Body of pancreas (tissue), 4 donors: ENCODE results near the gene SRGAP1. TPM values are rescaled to one million over a fixed set of nuclear protein-coding genes. Genes with fewer than 3 reads are reported as not detected.

ENCODE experiments used
- ATAC-seq: fragments of 150-250 bp; one replicate; pipeline ENCODE4 v1.9.1; 2016
- DNase-seq, 4 donors: peaks; one replicate each; pipeline ENCODE4 v3.0.0-alpha.2; 2019
- H3K27ac ChIP-seq, 4 donors: fragments of 200-600 bp; sonication (generic); 1 replicate in 3 of 4; 2 replicates in 1 of 4; pipeline versions ENCODE4 v1.5.1 to v1.6.1; 2016 to 2019; ENCODE audit warnings: mild to moderate bottlenecking in 1 of 4, mixed read lengths in 1 of 4, moderate library complexity in 1 of 4
- H3K27me3 ChIP-seq, 2 donors: fragments of 200-600 bp; sonication (generic); one replicate each; pipeline ENCODE4 v1.6.0; 2016; ENCODE audit warnings: mild to moderate bottlenecking in 1 of 2
- H3K36me3 ChIP-seq, 2 donors: fragments of 200-600 bp; sonication (generic); replicated peaks in 1 of 2; 2 replicates each; pipeline ENCODE4 v1.5.1; 2016; ENCODE audit warnings: low read depth in 2 of 2; ENCODE audit not compliant: insufficient read depth in 1 of 2
- H3K4me1 ChIP-seq: fragments of 200-600 bp; sonication (generic); one replicate; pipeline ENCODE4 v1.6.0; 2016
- H3K4me3 ChIP-seq, 2 donors: fragments of 200-600 bp; sonication (generic); 1 replicate in 1 of 2; 2 replicates in 1 of 2; pipeline ENCODE4 v1.5.1; 2016 to 2019
- H3K9me3 ChIP-seq, 3 donors: fragments of 200-600 bp; sonication (generic); 1 replicate in 2 of 3; 2 replicates in 1 of 3; pipeline ENCODE4 v1.5.1; 2016
- POLR2A ChIP-seq, 3 donors: fragments of 450-650 bp; IDR thresholded peaks; one replicate each; pipeline ENCODE4 v1.6.1; 2016; ENCODE audit warnings: antibody characterized with exemption in 3 of 3, mild to moderate bottlenecking in 2 of 3
- WGBS, 2 donors: methylation state at CpG; one replicate each; pipeline ENCODE4 v1.1.5; 2017; 5-methylcytosine and 5-hydroxymethylcytosine counted together
- intact Hi-C: fragments of 100-400 bp; cut with DNase I; formaldehyde crosslinking; loops from one replicate; pipeline ENCODE4 v1.15.1; 2023
- total RNA-seq, 2 donors: library from RNA; depleted of rRNA; stranded (reverse); fragments of >200 nt; gene quantifications; one replicate each; pipeline ENCODE4 v1.1.0, GENCODE V29; 2016
- TF ChIP-seq, protein P1 (sequence below), 7 experiments: fragments of 450-650 bp in 4 of 7; fragments of 200-600 bp in 3 of 7; sonication (generic) in 3 of 7; IDR thresholded peaks; one replicate each; pipeline ENCODE4 v1.5.1; 2016 to 2019; ENCODE audit warnings: antibody characterized with exemption in 7 of 7

Gene SRGAP1
- total RNA-seq, 2 donors from 2014 or later, result 8.8 to 14.8 TPM

DNA sequence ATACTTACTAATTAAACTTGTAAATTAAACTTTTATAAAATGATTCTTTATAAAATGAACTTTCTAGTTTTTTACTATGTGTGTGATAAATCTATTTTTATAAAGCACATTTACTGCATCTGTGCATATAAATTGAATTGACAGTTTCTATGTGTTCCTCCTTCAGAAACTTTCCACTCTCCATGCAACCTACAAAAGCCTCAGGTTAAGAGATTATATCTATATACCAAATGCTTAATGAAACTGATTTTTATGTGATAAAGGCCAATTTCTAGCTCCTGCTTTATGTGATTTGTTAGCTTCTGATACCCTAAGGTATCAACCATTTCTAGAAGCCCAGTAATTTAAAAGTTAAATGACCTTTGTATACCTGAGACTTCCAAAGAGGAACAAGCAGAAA lies 174.0 kb downstream of the SRGAP1 start:
- DNase-seq (no peak), ATAC-seq (no peak)
- Histone ChIP-seq H3K27me3 (no peaks in the 10 kb centered on the region), H3K9me3 (no peaks in the 10 kb centered on the region), H3K36me3 (peaks cover 0 to 1% of the 10 kb centered on the region in 2 donors), H3K4me3 (no peak overlapping the region), H3K27ac (no peak overlapping the region), H3K4me1 (peaks cover 5% of the 10 kb centered on the region)
- intact Hi-C loops, result no loop called here
- TF ChIP-seq, protein P1, sequence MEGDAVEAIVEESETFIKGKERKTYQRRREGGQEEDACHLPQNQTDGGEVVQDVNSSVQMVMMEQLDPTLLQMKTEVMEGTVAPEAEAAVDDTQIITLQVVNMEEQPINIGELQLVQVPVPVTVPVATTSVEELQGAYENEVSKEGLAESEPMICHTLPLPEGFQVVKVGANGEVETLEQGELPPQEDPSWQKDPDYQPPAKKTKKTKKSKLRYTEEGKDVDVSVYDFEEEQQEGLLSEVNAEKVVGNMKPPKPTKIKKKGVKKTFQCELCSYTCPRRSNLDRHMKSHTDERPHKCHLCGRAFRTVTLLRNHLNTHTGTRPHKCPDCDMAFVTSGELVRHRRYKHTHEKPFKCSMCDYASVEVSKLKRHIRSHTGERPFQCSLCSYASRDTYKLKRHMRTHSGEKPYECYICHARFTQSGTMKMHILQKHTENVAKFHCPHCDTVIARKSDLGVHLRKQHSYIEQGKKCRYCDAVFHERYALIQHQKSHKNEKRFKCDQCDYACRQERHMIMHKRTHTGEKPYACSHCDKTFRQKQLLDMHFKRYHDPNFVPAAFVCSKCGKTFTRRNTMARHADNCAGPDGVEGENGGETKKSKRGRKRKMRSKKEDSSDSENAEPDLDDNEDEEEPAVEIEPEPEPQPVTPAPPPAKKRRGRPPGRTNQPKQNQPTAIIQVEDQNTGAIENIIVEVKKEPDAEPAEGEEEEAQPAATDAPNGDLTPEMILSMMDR (IDR thresholded peaks at IDR 0.05), result no peak
- TF ChIP-seq POLR2A (IDR thresholded peaks at IDR 0.05), result no peak

DNA sequence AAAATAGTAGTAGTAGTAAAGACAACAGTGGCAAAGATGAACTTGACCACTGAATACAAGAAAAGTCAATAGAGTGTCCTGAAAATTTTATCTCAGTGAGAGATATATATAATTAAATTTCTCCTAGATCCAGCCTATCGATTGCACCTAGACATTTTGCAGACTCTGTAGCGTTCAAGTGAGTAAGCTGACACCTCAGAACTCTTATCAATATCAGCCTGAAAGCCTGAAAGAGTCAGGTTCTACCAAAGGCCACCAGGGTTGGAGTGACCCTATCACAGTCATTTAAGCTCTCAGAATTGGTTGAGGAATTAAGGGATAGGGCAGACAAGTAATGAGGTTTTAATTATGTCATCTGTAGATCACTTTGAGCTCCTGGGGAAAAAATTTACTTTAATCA lies 174.6 kb downstream of the SRGAP1 start:
- Histone ChIP-seq H3K27me3 (no peaks in the 10 kb centered on the region), H3K36me3 (peaks cover 0 to 1% of the 10 kb centered on the region in 2 donors), H3K9me3 (no peaks in the 10 kb centered on the region), H3K4me3 (no peak overlapping the region), H3K27ac (no peak overlapping the region), H3K4me1 (peaks cover 5% of the 10 kb centered on the region)
- intact Hi-C loops, result no loop called here
- TF ChIP-seq, protein P1 (IDR thresholded peaks at IDR 0.05), result no peak
- TF ChIP-seq POLR2A (IDR thresholded peaks at IDR 0.05), result no peak
- no peak for ATAC-seq
- 56 to 76% methylated on average over 2 of the region's 2 CpGs for WGBS, 2 donors
- no peak for DNase-seq

DNA sequence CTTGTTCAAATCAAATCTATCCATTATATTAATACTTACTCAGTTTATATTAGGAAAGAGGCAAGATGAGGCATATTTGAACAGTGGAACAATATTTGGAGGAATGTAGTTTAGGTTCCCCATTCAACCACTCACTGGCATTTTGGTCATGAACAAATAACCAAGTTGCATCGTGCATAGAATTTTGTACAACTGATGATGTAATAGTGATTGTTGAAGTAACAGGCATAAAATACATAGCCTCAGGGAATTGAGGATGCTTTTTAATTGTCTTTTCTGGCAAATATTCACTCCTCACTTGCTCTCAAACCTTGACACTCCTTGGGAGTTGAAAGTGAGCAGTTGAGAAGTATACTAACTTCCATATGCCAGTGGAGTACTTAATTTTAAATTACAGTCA lies 175.2 kb downstream of the SRGAP1 start:
- H3K4me3 ChIP-seq, result no peak overlapping the region
- TF ChIP-seq, protein P1 (IDR thresholded peaks at IDR 0.05), result no peak
- no peak for TF ChIP-seq POLR2A (IDR thresholded peaks at IDR 0.05)
- peaks cover 5% of the 10 kb centered on the region for H3K4me1 ChIP-seq
- WGBS, 2 donors, result 89 to 90% methylated on average over 1 of the region's 1 CpG
- intact Hi-C loops, result no loop called here
- no peak overlapping the region for H3K27ac ChIP-seq
- ATAC-seq (no peak), DNase-seq (no peak)
- peaks cover 0 to 1% of the 10 kb centered on the region in 2 donors for H3K36me3 ChIP-seq
- H3K9me3 ChIP-seq, result no peaks in the 10 kb centered on the region
- no peaks in the 10 kb centered on the region for H3K27me3 ChIP-seq

DNA sequence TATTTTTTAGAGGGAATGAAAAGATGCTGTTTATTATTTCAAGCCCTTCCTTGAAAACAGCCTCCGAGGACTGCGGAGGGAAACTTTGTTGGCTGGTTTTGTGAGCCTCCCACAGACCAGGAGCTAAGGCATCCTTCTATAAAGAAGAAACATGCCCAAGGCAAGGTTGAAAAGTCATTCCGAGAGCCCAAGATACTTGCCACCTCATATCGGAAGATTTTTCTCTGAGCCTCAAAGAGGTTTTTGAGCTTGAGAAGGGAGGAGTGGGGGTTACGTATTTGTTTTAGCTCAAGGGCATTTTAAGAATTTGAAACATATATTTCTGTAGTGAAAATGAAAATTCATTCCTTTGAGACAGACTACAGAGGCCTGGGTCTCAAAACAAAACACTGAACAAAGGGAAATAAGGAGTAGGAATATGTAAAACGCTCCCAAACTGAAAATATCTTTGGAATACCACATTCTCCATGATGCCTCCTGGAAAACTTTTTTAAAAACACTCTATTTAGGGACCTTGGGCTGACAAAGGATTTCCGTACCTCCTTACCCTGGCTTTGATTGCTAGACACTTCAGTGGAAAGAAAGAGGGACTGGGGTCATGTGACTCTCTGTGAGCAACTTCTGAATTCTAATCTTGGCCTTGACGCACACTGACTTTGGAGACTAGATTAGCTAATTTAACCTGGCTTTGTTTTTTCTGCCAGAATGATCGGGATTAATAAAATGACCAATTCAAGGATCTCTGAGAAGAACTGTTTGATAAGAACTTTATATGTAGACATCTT lies 180.9 kb downstream of the SRGAP1 start:
- no peaks in the 10 kb centered on the region for H3K36me3 ChIP-seq
- H3K4me3 ChIP-seq, result no peak overlapping the region
- no peaks in the 10 kb centered on the region for H3K27me3 ChIP-seq
- 82 to 84% methylated on average over 9 of the region's 9 CpGs for WGBS, 2 donors
- H3K27ac ChIP-seq, result no peak overlapping the region
- DNase-seq, result no peak
- TF ChIP-seq, protein P1 (IDR thresholded peaks at IDR 0.05), result no peak
- TF ChIP-seq POLR2A (IDR thresholded peaks at IDR 0.05), result no peak
- H3K9me3 ChIP-seq, result no peaks in the 10 kb centered on the region
- ATAC-seq, result no peak
- intact Hi-C loops, result no loop called here
- H3K4me1 ChIP-seq, result no peaks in the 10 kb centered on the region

DNA sequence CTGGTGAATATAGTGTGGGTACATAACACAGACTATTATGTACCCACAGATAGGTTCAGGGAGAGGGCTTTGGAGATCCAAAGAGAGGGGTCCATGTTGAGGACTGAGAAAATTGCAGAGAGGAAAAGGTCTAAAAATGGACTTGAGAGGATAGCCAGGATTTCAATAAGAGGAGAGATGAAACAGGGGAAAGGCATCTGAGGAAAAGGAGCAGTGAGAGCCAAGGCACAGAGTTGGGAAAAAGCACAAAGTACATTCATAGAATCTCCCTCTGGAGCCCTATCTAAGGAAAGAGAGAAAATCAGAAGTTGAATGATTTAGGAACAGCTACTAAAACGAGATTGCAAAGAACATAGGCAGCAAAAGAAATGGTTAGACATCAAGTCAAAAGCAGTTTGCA lies 182.8 kb downstream of the SRGAP1 start:
- no peak for DNase-seq
- Histone ChIP-seq H3K27me3 (no peaks in the 10 kb centered on the region), H3K4me1 (no peaks in the 10 kb centered on the region), H3K9me3 (no peaks in the 10 kb centered on the region), H3K4me3 (no peak overlapping the region), H3K27ac (no peak overlapping the region), H3K36me3 (no peaks in the 10 kb centered on the region)
- intact Hi-C loops, result no loop called here
- ATAC-seq, result no peak
- TF ChIP-seq, protein P1 (IDR thresholded peaks at IDR 0.05), result no peak
- no peak for TF ChIP-seq POLR2A (IDR thresholded peaks at IDR 0.05)
- 71 to 94% methylated on average over 1 of the region's 1 CpG for WGBS, 2 donors
